Measurements from ENCODE around the gene CCDC126.
"Not testable (repeated sequence)": the region's sequence is repeated elsewhere in the genome, so short reads cannot be mapped to it uniquely, and the experiment has no call there.

CCDC126 gene

GRCh38 chr7:23633417-23633816, 36.2 kb downstream of the CCDC126 start:
- DNase-seq, result no peak

- DNase-seq, result no peak
Measured at GRCh38 chr7:23645822-23646221, 48.6 kb downstream of the CCDC126 start.

DNA sequence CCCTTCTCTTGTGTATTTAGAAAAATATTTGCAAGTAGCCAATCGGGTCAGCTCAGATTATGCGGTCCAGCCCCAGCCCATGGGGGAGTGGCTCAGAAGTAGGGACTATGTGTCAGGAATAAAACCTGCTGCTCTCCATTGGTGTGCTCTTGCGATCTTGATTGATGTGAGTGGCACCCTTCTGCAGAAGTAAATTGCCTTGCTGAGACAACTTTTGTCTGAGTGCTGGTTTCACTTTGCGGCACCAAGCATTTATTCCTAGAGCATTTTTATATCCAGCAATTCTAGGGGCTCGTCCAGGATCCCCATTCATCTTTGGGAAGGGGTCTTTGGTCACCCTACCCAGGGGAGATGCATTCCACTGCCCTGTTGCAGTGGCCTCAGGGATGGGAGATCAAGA, 56.8 kb downstream of the CCDC126 start:
- no peak for DNase-seq

DNA sequence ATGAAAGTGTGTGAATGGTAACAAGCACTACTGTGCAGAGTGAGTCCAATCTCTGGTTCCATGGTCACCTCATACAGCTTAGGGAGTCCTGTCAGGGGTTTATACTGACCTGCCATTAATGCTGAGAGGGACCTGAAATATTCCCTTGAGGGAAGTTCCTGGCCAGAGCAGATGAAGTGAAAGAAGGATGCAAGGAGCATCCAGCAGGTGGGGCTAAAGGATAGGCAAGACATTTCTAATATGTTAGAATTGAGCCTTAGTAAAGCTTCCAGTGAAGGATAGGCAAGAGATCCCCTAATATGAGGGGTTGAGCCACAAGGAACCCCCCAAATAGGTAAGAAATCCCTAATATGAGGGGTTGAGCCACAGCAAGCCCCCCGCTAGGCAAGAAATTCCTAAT, 57.3 kb downstream of the CCDC126 start:
- no peak for DNase-seq

- DNase-seq, result no peak
Measured at GRCh38 chr7:23655433-23655832, 58.3 kb downstream of the CCDC126 start.

GRCh38 chr7:23658831-23659427, 61.7 kb downstream of the CCDC126 start:
- no peak for DNase-seq

DNA sequence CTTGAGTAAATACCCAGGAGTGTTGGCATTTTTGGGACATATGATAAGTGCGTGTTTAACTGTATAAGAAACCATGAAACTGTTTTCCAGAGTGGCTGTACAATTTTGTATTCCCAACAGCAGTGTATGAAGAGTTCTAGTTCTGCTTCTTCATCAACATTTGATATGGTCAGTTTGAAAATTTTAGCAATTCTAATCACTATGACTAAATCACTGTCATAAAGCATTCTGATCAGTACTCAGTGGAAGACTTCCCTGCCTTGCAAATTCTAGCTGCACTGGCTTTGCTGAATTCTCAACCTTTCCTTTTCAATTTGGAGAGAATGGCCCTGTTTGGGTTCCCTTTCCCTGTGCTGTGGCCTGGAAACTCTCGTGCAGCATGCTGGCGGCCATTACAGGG, 64.2 kb downstream of the CCDC126 start:
- DNase-seq, result no peak

DNA sequence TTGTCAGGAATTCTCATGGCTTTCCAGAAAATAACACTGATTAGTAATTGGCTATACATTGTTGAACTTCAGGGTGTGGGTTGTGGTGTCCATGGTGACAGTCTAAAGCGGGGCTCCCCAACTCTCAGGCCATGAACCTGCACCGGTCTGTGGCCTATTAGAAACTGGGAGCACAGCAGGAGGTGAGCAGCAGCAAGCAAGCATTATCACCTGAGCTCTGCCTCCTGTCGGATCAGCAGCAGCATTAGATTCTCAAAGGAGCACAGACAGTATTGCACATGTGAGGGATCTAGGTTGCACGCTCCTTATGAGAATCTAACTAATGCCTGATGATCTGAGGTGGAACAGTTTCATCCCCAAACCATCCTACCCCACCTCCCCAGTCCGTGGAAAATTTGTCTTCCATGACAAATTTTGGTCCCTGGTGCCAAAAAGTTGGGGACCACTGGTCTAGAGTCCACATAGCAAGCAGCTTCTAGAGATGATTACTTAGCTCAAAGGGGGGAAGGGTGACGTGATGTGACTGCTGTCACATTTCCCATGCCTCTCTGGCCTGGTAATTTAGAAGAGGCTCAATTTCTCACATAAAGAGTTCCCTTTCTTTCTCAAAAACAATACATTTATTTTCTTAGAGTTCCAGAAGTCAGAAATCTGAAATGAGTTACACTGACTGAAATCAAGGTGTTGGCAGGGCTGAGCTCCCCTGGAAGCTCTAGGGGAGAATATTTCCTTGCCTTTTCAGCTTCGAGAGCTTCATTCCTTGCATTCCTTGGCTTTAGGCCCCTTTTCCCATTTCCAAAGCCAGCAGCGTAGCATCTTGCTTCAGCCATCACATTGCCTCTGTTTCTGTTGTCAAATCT, 65.2 kb downstream of the CCDC126 start:
- no peak for DNase-seq

DNA sequence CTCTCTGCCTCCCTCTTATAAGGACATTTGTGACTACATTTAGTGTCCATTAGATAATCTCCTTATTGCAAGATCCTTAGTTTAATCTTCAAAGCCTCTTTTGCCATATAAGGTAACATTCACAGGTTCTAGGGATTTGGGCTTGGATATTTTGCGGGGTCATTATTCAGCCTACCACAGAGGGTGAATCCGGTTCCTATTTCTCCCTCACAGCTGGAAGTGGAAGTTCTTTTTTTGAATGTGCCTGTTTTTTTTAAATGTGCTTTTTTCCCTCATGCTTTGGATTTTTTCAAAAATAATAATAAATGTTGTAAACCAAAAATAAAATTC, 65.8 kb downstream of the CCDC126 start:
- DNase-seq, result no peak

GRCh38 chr7:23664122-23664521, 66.9 kb downstream of the CCDC126 start:
- DNase-seq, result no peak

GRCh38 chr7:23672033-23672432, 74.9 kb downstream of the CCDC126 start:
- DNase-seq, result no peak

DNA sequence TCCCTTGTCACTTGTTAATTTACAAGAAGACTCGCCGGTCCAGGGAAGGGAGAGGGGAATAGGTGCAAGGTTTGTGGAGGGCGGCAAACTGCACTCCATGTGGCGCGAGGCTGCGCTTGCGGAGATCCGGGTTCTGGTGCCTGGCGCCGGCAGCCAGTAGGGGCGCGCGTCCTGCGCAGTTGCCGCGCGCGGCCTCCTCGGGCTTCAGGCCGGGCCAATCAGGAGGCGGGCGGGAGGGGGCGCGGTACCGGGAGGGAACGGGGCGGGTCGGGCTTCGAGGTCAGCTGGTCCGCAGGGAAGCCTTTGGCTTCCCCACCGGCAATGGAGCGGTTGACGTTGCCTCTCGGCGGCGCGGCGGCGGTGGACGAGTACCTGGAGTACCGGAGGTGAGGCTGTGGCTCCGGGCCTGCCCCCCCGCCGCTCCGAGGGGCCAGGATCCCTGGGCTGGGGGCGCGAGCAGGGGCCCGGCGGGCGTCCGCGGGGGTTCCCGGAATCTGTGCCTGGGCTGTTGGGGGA, 82.8 kb downstream of the CCDC126 start, which contains the start of gene FAM221A:
TSS of gene FAM221A (plus strand) at position 302 of the 516 bp plus-strand sequence. CDS start at position 322, 20 bp downstream.
- DNase-seq, result peak; percentile 65

GRCh38 chr7:23680414-23681405, 83.5 kb downstream of the CCDC126 start:
- peak; percentile 10 for DNase-seq

- DNase-seq, result not testable (repeated sequence)
Measured at GRCh38 chr7:23684041-23684440, 86.9 kb downstream of the CCDC126 start.

DNA sequence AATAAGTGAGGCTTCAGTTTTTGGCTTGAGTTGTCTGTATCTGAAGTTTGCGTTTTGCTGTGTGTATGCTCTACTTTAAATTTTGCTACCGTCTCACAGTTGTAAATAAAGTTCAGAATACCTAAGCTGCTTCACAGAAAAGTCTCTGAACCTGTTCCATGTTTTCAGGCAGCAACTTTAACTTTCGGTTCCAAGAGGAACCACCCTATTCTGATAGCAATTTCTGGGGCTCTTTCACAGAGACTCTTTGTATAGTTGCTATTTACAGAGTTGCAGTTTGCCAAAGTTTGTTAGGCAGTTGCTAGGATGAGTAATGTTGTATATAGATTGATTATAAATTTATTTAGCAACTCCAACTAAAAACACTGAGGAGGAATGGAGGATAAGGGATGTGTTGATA, 88.5 kb downstream of the CCDC126 start:
- DNase-seq, result no peak

DNA sequence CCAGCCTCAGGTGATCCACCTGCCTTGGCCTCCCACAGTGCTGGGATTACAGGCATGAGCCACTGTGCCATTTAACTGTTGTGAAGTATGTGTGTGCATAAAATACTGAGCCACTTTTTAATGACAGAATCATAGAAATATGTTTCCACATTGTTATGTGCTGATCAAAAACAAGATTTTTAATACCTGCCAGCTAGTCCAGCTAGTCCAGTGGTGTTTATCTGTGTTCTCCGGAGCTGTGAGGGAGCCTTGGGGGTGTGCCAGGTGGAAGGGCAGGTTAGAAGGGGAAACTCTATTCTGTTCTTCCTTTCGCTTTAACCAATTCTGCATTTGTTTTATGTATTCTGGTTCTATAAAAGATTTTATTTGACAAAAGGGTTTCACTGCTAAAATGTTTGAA, 89.8 kb downstream of the CCDC126 start:
- no peak for DNase-seq

DNA sequence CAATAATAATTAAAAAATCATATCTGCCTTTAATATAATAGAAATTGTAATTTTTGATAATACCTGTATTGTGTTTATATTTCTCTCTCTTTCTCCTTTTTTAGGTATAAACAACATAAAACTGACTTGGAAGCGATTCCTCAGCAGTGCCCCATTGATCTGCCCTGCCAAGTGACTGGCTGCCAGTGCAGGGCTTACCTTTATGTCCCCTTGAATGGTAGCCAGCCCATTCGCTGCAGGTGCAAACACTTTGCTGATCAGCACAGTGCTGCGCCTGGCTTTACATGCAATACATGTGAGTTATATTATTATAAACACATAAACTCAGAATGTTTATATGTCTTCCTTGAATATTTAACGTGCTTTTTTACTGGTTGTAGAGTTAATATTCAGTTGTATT, 92.0 kb downstream of the CCDC126 start:
- DNase-seq, result no peak

DNA sequence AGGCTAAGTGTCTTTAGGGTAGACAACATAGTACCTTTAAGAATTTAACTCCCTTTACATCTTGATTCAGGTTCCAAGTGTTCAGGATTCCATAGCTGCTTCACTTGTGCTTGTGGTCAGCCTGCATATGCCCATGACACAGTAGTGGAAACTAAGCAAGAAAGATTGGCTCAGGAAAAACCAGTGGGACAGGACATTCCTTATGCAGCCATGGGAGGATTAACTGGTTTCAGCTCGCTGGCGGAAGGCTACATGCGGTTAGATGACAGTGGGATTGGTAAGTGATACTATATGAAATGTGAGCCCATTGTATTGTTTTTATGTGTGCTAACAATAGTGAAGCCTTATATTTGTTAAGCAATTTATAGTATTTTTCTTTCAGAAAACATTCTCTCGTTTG, 94.1 kb downstream of the CCDC126 start:
- DNase-seq, result no peak

GRCh38 chr7:23693224-23693623, 96.0 kb downstream of the CCDC126 start:
- no peak for DNase-seq
